ENCODE measurements around the gene SORCS2.
"Not testable (repeated sequence)": the region's sequence is repeated elsewhere in the genome, so short reads cannot be mapped to it uniquely, and the experiment has no call there.

Gene SORCS2

DNA sequence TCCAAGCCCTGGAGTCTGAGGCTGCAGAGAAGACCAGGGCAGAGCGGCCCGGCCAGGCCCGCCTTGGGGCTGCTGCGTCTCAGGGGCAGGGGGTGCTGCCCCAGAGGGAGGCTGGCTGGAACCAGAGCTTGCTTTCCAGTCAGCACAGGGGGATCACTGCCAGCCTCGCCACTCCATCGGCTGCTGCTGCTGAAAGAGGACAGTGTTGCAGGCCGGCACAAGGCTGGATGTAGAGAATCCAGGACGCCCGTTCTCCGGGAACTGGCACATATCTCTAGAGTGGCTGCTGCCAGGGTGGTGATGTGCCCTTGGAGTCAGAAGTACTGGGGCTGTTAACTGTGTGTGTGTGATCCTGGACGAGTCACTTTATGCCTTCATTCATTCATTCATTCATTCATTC lies 31.9 kb upstream of the SORCS2 start:
- DNase-seq (ENCODE audit: low read depth): no peak

GRCh38 chr4:7160951-7161440 lies 31.3 kb upstream of the SORCS2 start:
- no peak for DNase-seq (ENCODE audit: low read depth)

GRCh38 chr4:7161721-7162214 lies 30.6 kb upstream of the SORCS2 start:
- no peak for DNase-seq (ENCODE audit: low read depth)

DNA sequence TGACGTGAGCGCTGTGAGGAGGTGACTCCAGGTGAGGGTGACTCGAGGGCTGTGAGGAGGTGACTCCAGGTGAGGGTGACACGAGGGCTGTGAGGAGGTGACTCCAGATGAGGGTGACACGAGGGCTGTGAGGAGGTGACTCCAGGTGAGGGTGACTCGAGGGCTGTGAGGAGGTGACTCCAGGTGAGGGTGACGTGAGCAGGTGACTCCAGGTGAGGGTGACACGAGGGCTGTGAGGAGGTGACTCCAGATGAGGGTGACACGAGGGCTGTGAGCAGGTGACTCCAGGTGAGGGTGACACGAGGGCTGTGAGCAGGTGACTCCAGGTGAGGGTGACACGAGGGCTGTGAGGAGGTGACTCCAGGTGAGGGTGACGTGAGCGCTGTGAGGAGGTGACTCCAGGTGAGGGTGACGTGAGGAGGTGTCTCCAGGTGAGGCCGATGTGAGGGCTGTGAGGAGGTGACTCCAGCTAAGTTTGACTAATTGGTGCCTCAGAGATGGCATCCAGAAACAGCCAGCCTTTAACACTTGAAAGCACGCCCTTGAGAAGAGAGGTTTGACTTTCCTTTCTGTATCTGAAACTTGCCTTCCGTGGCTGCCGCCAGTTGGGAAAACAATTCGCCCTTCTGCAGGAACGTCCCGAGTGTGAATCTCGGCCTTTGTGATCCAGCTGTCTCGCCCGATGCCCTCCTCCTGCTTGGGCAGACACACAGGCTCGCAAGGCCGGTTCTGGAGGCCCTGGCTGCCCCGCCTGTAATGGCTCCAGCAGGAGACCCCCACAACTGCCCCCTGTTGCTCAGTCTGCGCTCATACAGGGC lies 27.1 kb upstream of the SORCS2 start:
- not testable (repeated sequence) for DNase-seq (ENCODE audit: low read depth)

DNA sequence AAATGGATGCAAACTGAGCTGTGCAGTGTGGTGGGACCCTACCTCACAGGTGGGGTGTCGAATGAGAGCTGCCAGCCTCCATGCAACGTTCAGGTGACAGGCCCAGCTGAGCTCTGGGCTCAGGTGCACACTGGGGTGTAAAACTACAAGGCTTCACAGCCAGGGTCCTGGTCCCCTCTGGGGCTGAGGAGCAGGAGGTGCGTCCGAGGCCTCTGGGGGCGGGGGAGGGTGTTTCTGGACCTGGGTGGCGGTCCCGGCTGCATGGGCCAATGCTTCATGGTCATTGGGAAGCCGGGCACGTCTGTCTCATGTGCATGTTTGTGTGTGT lies 26.5 kb upstream of the SORCS2 start:
- DNase-seq (ENCODE audit: low read depth): no peak

DNA sequence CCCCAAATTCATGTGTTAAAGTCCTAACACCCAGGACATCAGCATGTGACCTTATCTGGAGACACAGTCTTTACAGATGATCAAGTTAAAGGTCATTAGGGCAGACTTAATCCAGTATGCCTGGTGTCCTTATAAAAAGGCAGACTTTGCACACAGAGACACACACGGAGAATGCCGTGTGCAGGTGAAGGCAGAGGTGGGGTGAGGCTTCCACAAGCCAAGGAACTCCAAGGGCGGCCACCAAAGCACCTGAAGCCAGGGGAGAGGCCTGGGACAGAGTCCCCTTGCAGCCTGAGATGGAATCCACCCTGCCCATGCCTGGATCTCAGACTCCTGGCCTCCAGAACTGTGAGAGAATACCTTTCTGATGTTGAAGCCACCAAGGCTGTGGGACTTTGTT lies 26.1 kb upstream of the SORCS2 start:
- no peak for DNase-seq (ENCODE audit: low read depth)

- no peak for DNase-seq (ENCODE audit: low read depth)
Observed at GRCh38 chr4:7166981-7167700, 25.2 kb upstream of the SORCS2 start.

- DNase-seq (ENCODE audit: low read depth): no peak
Observed at GRCh38 chr4:7167706-7168105, 24.6 kb upstream of the SORCS2 start.

DNA sequence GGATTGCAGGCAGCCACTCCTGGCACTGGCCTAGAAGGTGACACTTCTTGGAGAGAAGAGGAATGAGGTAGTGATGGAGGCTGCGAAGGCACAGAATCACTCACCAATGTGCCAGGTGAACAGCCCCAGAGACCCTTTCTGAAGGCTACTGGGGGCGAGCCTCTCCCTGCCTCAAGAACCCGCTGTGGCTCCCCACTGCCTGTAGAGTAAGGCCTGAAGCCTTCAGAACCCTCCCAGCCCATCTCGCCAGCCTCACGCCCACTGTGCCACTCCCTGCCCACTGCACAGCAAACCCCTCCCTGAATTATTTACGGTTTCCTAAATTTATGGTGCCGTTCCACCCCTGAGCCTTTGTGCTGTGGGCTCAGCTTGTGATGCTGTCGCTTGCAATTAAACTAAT lies 24.2 kb upstream of the SORCS2 start:
- no peak for DNase-seq (ENCODE audit: low read depth)

DNA sequence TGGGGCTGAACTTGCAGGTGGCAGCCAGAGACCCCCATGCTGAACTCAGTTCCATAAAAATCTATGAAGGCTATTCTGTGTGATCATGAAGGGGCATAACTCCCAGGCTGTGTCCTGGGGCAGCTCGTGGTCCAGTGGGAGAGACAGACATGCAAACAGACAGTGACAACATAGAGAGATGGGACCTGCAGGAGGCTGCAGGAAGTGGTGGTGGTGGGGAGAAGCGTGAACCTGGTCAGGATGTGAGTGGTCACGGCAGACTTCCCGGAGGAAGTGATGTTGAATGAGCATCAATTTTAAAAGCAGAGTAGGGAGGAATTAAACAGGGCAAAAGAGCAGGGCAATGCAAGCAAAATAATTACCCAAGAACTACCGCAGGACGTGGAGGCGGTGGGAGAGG lies 23.2 kb upstream of the SORCS2 start:
- DNase-seq (ENCODE audit: low read depth): no peak

- no peak for DNase-seq (ENCODE audit: low read depth)
Observed at GRCh38 chr4:7170012-7170411, 22.3 kb upstream of the SORCS2 start.

DNA sequence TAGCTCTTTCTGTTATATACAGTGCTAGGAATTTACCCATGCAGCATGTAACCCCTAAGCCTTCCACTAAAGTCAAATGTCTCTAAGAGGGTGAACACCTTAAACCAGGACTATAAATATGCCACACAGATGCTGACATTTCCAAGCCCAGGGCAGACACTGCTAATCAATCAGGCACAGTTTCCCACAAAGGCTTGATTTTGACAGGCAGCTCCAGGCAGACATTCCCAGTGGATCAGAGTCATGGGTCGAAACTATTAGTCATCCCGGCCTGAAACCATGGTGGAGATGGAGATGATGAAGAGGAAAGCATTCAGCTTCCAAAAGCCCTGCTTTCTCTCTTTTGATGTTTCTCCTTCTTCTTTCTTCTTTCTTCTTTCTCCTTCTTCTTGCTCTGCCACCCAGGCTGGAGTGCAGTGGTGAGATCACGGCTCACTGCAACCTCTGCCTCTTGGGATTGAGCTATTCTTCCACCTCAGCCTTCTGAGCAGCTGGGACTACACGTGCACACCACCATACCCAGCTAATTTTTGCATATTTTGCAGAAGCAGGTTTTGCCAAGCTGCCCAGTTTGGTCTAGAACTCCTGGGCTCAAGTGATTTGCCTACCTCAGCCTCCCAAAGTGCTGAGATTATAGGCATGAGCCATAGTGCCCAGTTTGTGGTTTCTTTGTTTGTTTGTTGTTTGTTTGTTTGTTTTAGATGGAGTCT lies 21.0 kb upstream of the SORCS2 start:
- DNase-seq (ENCODE audit: low read depth): no peak

DNA sequence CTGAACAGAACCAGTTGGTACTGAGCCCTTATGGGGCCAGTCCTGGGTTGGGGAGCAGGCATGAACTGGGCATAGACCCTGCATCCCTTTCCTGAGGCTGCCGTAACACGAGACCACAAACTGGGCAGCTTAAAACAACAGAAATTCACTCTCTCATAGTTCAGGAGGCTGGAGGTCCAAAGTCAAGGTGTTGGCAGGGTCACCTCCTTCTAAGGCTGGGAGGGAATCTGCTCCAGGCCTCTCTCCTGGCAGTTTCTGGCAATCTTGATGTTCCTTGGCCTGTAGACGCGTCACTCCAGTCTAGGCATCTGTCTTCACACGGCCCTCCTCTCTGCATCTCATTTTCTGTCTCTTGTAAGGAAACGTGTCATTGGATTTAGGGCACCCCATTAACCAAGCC lies 19.8 kb upstream of the SORCS2 start:
- DNase-seq (ENCODE audit: low read depth): no peak

DNA sequence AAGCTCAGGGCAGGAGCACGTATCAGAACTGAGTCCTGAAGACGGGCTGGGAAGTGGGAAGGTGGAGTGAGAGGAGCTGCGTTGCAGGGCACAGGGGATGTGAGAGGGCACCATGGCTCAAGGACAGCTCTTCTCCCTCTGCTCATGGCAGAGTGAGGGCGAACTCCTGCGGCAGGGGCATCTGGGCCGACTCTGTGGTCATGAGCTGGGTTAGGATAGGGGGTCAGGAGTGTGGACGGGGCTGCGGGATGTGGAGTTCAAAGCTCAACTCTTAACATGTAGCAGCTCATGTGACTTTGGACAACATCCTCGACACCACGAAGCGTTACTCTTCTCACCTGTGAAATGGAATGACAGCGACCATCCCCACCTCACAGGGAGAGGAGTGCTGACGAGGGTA lies 19.4 kb upstream of the SORCS2 start:
- no peak for DNase-seq (ENCODE audit: low read depth)

DNA sequence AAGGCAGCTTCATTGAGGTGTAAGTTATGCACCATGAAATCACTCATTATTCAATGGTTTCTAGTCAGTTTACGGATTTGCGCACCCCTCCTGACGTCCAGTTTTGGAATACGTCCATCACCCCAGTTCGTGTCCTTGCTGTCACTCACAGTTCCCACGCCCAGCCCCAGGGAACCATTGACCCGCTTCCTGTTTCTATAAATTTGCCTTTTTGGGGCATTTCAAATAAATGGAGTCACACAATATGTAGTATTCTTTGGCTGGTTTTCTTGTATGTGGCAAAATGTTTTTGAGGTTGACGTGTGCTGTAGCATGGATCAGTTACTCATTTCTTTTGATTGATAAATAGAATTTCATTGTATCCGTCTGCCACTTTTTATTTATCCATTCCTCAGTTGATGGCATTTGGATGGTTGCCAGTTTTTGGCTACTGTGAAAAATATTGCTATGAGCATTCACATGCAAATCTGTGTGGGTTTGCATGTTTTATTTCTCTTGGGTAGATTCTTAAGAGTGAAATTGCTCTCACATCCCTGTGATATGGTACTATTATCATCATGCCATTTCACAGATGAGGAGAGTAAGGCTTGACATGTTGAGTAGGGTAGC lies 18.4 kb upstream of the SORCS2 start:
- no peak for DNase-seq (ENCODE audit: low read depth)

DNA sequence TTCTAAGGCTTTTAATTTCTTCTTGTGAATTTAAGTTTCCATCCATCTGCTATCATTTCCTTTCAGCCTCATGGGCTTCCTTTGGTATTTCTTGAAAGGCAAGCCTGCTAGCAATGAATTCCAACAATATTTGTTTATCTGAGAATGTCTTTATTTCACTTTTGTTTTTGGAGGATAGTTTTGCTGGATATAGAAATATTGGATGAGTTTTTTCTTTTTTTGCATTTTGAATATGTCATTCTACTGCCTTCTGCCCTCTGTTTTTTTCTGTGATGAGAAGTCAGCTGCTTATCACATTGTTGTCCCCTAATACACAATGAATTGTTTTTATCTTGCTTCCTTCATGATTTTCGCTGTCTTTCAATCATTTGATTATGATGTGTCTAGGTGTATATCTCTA lies 13.2 kb upstream of the SORCS2 start:
- DNase-seq (ENCODE audit: low read depth): no peak

- no peak for DNase-seq (ENCODE audit: low read depth)
Observed at GRCh38 chr4:7180938-7181337, 11.4 kb upstream of the SORCS2 start.

GRCh38 chr4:7182616-7183015 lies 9.7 kb upstream of the SORCS2 start:
- DNase-seq (ENCODE audit: low read depth): no peak

DNA sequence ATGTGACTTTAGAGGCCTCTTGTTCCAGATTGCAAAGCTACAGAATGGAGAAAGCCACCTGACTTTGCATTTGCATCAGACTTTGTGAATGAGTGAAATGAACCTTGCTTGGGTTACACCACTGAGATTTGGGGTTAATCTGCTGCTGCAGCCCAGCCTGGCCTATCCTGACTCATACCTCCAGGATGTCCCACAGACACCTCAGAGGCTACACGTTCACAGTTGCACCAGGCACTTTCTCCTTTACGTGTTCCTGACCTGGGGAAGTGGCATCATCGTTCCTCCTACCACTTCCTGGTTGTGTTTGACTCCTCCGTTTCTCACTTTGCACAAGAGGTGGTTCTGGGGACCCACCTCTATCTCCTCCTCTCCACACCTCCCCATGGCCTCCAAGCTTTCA lies 9.2 kb upstream of the SORCS2 start:
- DNase-seq (ENCODE audit: low read depth): no peak

- DNase-seq (ENCODE audit: low read depth): no peak
Observed at GRCh38 chr4:7183780-7184460, 8.4 kb upstream of the SORCS2 start.

DNA sequence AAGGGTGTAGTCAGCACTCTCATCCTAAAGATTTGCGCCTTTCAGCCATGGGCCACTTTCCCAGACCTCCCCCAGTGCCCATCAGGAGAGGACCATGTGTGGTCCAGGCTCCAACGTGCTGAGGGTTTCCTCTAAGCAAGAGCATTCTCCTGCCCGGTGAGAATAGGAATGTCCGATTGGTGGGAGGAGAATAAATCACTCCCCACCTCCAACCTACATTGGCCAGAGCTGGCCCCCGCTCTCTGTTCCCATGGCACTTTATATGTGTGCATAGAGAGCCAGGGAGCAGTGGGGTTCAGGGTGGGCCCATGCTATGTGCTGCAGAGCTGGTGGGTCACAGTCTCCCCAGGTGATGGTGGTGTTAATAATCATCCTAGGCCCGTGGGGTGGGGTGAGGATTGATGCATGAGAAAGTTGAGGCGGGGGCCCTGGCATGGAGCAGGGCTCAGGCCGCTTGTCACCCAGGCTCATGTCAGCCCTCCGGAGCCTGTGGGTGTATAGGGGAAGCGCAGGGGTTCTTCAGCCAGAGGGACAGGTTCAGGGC lies 6.8 kb upstream of the SORCS2 start:
- DNase-seq (ENCODE audit: low read depth): no peak

DNA sequence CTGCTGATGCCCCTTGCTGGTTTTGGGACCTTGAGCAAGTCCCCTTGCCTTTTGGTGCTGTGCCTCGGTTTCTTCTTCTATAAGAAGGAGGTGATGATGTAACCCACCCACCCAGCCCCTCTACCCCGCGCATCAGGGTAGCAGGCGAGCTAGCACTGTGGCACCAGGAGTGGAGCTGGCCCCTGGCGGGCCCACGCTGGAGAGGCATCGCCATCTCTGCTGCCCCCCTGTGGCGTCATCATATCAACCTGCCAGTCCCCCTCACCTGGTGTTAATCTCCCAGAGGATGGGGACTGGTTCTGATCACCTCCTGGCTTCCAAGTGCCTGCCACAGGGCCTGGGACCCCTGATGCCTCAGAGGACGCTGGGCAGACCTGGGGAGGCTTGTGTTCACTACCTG lies 6.3 kb upstream of the SORCS2 start:
- no peak for DNase-seq (ENCODE audit: low read depth)
